Upper lobe of right lung (tissue), 1 donor: ENCODE measurements around the gene ZCCHC14. TPM values are rescaled to one million over a fixed set of nuclear protein-coding genes. Genes with fewer than 3 reads are reported as not detected.

ENCODE experiments used
- ATAC-seq: fragments of 200-7000 bp; cut with Tn5 transposase; one replicate; pipeline ENCODE4 v1.9.1; 2020; ENCODE audit warnings: mild to moderate bottlenecking, moderate library complexity
- DNase-seq: peaks from one replicate; pipeline ENCODE4 v3.0.0-alpha.2; 2020
- H3K27ac ChIP-seq: fragments of 200-600 bp; one replicate; pipeline ENCODE4 v1.8.0; 2022
- H3K27me3 ChIP-seq: fragments of 200-600 bp; one replicate; pipeline ENCODE4 v1.8.0; 2022; ENCODE audit warnings: mild to moderate bottlenecking
- H3K36me3 ChIP-seq: fragments of 200-600 bp; one replicate; pipeline ENCODE4 v1.8.0; 2022
- H3K4me1 ChIP-seq: fragments of 200-600 bp; one replicate; pipeline ENCODE4 v1.8.0; 2022
- H3K4me3 ChIP-seq: fragments of 200-600 bp; one replicate; pipeline ENCODE4 v1.8.0; 2022; ENCODE audit warnings: mild to moderate bottlenecking
- H3K9me3 ChIP-seq: fragments of 200-600 bp; one replicate; pipeline ENCODE4 v1.8.0; 2022
- intact Hi-C: fragments of 100-400 bp; cut with DNase I; formaldehyde crosslinking; loops from one replicate; pipeline ENCODE4 v1.11.0; 2022
- total RNA-seq: library from RNA; stranded (reverse); fragmentation: NEBNext Ultra II Directional; extraction: Animal tissue kit (Norgen Biotek cat#: 25700); gene quantifications from one replicate; pipeline ENCODE4 v1.2.1, GENCODE V29; 2021
- TF ChIP-seq, protein P1 (sequence below): fragments of 200-600 bp; IDR thresholded peaks from one replicate; pipeline ENCODE4 v1.8.0; 2022; ENCODE audit warnings: antibody characterized with exemption
- donor health status: DM: no; HTN: yes; CAD: no; lungs with severe emphysema.

ZCCHC14 gene
- total RNA-seq, 1 donor from 2014 or later = 27.2 TPM

DNA sequence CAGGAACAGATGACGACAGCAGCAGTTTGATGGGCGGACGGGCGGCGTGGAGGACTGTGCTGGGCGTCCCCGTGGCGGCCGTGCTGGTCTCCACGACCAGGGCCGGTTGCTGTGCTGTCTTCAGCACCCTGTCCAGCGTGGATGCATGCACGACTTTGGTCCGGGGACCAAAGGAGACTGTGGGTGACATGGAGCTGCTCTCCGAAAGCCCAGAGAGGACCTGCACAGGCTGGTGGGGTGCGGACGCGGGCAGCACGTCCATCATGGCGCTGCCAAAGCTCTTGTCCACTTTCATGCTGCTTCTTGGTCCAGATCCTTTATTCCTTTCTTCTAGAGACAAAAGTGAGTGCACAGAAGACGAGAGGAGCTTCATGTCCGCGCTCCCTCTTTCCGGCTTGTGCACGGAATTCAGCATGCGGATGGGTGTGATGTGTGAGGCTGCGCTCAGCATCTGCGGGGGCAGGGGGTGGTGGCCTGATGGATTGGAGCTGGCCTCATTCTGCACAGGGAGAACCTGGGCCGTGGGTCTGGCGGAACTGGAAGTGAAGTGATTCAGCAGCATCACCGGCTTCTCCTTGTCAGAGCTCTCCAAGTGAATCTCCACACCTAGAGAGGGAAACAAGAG is 80.3 kb downstream of the ZCCHC14 start:
- intact Hi-C loops = loop anchor here (10.0 kb wide), 1 partner anchor 222 kb away; no protein-coding TSS in a partner anchor
- H3K9me3 ChIP-seq = no peaks in the 10 kb centered on the region

DNA sequence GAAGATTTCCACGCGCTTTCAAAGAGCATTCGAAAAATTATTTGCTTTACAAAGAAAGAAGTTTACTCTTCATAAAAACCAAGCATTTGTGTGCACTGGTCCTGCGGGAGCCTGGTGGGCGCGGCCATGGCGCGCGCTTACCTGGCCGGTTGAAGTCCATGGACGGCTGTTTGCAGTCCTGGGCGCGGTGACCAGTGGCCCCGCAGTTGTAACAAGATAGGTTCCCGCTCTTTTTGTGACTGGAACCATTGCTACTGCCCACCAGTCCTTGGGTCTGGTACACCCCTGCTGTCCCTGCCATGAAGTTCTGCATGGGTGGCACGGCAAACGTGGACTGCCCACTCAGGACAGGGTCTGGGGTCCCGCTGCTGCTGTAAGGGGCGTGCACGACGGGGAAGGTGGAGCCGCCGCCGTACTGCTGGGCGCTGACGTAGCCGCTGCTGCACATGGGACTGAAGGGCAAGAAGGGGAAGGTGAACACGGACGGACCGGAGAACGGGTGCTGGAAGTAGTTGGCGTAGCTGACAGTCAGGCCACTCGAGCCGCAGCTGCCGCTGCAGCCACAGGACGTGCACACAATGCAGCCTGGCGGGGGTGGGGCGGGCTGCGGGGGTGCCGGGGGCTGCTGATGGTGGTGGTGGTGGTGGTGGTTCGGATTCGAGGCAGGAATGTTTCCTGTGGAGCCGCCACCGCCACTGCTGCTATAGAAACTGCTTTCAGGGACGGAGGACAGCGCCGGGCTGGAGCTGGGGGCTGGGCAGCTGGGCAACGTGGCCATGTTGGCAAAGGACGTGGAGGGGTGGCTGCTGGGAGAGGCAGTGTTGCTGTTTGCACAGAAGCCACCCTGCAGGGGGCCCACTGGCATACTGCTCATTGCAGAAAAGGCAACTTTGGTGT is 81.2 kb downstream of the ZCCHC14 start:
- Histone ChIP-seq H3K9me3 (no peaks in the 10 kb centered on the region), H3K36me3 (peaks cover 84% of the 10 kb centered on the region), H3K27me3 (no peaks in the 10 kb centered on the region), H3K4me3 (no peak overlapping the region), H3K27ac (no peak overlapping the region), H3K4me1 (no peaks in the 10 kb centered on the region)
- DNase-seq (no peak), ATAC-seq (no peak)
- TF ChIP-seq, protein P1, sequence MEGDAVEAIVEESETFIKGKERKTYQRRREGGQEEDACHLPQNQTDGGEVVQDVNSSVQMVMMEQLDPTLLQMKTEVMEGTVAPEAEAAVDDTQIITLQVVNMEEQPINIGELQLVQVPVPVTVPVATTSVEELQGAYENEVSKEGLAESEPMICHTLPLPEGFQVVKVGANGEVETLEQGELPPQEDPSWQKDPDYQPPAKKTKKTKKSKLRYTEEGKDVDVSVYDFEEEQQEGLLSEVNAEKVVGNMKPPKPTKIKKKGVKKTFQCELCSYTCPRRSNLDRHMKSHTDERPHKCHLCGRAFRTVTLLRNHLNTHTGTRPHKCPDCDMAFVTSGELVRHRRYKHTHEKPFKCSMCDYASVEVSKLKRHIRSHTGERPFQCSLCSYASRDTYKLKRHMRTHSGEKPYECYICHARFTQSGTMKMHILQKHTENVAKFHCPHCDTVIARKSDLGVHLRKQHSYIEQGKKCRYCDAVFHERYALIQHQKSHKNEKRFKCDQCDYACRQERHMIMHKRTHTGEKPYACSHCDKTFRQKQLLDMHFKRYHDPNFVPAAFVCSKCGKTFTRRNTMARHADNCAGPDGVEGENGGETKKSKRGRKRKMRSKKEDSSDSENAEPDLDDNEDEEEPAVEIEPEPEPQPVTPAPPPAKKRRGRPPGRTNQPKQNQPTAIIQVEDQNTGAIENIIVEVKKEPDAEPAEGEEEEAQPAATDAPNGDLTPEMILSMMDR = no peak
- intact Hi-C loops = loop anchor here (10.0 kb wide), 1 partner anchor 223 kb away; no protein-coding TSS in a partner anchor

More for the DNA sequence above, 80.3 kb downstream of the ZCCHC14 start:
- no peak overlapping the region for H3K27ac ChIP-seq
- TF ChIP-seq, protein P1 = no peak
- H3K27me3 ChIP-seq = no peaks in the 10 kb centered on the region
- H3K36me3 ChIP-seq = peaks cover 89% of the 10 kb centered on the region
- no peak overlapping the region for H3K4me3 ChIP-seq
- ATAC-seq = no peak
- DNase-seq = no peak
- no peaks in the 10 kb centered on the region for H3K4me1 ChIP-seq

DNA sequence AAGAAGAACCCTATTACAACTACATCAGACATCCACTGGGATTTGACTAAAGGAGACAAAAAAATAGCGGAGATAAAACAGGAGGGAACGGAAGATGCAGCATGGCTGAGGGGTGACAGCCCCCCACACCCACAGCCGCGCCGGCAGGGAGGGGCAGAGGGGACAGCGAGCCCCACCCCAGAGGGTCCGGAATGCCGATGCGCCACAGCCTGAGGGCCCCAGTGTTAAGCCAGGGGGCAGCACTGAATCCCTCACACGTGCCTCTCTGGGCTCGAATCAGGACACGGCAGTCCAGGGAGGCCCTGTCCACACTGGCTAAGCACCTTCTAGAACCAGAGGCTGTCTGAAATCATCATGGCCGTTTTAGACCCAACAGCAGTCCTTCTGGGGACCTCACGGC is 81.9 kb downstream of the ZCCHC14 start:
- H3K27me3 ChIP-seq = no peaks in the 10 kb centered on the region
- H3K4me1 ChIP-seq = no peaks in the 10 kb centered on the region
- intact Hi-C loops = loop anchor here (10.0 kb wide), 1 partner anchor 224 kb away; no protein-coding TSS in a partner anchor
- no peak overlapping the region for H3K4me3 ChIP-seq
- H3K9me3 ChIP-seq = no peaks in the 10 kb centered on the region
- peaks cover 84% of the 10 kb centered on the region for H3K36me3 ChIP-seq
- DNase-seq (no peak), ATAC-seq (no peak)
- TF ChIP-seq, protein P1 = no peak
- no peak overlapping the region for H3K27ac ChIP-seq

DNA sequence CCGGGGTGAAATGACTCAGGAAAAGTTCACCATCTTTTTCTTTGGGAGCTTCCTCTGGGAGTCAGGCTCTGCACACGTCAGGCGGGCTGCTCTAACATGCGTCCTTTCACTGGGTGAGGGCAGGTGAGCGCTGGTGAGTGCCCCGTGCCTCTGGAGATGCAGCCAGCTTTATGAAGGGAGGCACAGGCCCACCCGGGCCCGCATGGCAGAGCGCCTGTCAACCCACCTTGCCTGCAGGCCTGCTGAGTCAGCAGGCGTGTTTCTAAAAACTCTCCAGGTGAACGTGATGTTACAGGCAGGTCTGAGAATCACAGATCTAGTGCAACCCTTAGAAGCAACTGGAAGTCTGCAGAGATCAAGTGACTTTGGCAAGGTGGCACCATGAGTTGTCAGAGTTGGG is 82.3 kb downstream of the ZCCHC14 start:
- no peaks in the 10 kb centered on the region for H3K9me3 ChIP-seq
- H3K36me3 ChIP-seq = peaks cover 85% of the 10 kb centered on the region
- no peaks in the 10 kb centered on the region for H3K27me3 ChIP-seq
- H3K27ac ChIP-seq = no peak overlapping the region
- TF ChIP-seq, protein P1 = no peak
- no peaks in the 10 kb centered on the region for H3K4me1 ChIP-seq
- DNase-seq (no peak), ATAC-seq (no peak)
- no peak overlapping the region for H3K4me3 ChIP-seq
- intact Hi-C loops = loop anchor here (10.0 kb wide), 1 partner anchor 224 kb away; no protein-coding TSS in a partner anchor

DNA sequence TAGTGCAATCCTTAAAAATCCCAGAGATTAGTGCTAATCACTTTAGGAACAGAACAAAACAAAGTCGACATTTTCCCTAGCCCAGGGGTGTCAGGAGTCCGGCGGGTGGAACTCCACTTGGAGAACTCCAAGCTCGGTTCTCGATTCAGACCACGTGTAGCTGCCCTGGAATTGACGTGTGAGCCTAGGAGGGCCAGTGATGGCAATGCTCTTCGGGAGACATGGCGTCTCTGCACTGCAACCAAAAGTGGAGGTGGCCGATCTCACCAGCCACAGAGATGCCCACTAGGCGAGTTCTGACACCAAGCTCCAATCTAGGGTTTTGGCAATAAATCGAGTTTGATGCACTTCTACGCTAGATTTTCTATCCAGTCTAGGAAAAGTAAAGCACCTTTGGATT is 83.0 kb downstream of the ZCCHC14 start:
- intact Hi-C loops = loop anchor here (10.0 kb wide), 1 partner anchor 225 kb away; no protein-coding TSS in a partner anchor

More for the DNA sequence above, 83.0 kb downstream of the ZCCHC14 start:
- H3K27me3 ChIP-seq = no peaks in the 10 kb centered on the region
- H3K36me3 ChIP-seq = peaks cover 85% of the 10 kb centered on the region
- TF ChIP-seq, protein P1 = no peak
- H3K4me1 ChIP-seq = no peaks in the 10 kb centered on the region
- no peak for ATAC-seq
- H3K4me3 ChIP-seq = no peak overlapping the region
- H3K9me3 ChIP-seq = no peaks in the 10 kb centered on the region
- H3K27ac ChIP-seq = no peak overlapping the region
- DNase-seq = no peak
